ENCODE results near the gene GPER1.

The GPER1 gene

DNA sequence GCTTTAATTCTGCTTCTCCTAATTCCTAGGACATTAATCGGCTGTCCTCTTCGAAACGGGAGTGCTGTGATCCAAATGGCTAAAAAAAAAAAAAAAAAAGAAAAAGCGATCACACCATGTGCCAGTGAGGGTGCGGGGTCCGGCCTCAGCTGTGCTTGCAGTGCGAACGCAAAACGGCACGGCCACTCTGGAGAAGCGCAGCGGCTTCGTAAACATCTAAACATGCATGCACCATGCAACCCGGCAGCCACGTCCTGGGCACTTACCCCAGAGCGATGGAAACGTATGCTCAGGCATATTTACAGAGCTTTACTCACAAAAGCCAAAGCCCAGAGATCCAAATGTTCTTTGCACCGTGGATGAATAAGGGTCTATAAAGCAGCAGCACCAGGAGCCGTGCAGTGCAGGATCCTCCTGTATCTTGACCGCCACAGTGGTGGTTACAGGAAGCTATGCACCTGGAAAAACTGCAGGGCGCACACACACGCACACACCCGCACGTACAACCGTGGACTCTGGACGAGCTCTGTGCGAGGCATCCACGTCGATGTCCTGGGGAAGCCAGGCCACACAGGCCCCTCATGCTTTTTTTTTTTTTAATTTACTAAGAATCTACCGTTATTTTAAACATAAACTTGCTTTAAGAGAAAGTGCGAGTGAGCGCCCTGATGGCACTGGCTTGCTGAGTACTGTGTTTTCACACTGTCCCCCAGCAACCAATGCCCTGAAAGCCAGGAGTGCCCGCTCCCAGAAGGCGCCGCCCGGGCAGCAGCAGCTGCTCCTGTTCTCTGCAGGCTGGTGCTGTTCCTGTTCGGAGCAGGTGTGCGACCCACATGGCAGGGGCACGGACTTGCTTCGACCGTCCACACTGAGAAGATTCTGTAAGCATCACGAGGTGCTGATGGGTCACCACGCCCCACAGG is 25.0 kb downstream of the GPER1 start:
- Histone ChIP-seq H3K9me3 (ENCODE audit: insufficient read depth, low read length) (no peaks in the 10 kb centered on the region), H3K36me3 (ENCODE audit: low read length) (no peaks in the 10 kb centered on the region), H3K9ac (ENCODE audit: low read length) (no peak overlapping the region), H2AFZ (ENCODE audit: low read depth, low read length, severe bottlenecking) (no peak overlapping the region), H3K27me3 (ENCODE audit: low read length) (no peaks in the 10 kb centered on the region), H3K9me2 (replicated peaks; ENCODE audit: insufficient read depth, low read length) (no peaks in the 10 kb centered on the region), H3K4me3 (ENCODE audit: insufficient read depth, low read length, poor library complexity, severe bottlenecking) (no peak overlapping the region), H3K27ac (ENCODE audit: low read depth, low read length) (no peak overlapping the region), H4K20me1 (ENCODE audit: low read depth, low read length) (no peaks in the 10 kb centered on the region), H3K4me2 (ENCODE audit: low read depth, low read length, poor library complexity, severe bottlenecking) (no peak overlapping the region), H3K79me2 (ENCODE audit: insufficient read depth, low read length) (no peaks in the 10 kb centered on the region), H3F3A (ENCODE audit: insufficient read depth) (no peaks in the 10 kb centered on the region)
- TF ChIP-seq EZH2phosphoT487 (conservative IDR thresholded peaks at IDR 0.05; ENCODE audit: low read length): no peak
- TF ChIP-seq, protein P1, sequence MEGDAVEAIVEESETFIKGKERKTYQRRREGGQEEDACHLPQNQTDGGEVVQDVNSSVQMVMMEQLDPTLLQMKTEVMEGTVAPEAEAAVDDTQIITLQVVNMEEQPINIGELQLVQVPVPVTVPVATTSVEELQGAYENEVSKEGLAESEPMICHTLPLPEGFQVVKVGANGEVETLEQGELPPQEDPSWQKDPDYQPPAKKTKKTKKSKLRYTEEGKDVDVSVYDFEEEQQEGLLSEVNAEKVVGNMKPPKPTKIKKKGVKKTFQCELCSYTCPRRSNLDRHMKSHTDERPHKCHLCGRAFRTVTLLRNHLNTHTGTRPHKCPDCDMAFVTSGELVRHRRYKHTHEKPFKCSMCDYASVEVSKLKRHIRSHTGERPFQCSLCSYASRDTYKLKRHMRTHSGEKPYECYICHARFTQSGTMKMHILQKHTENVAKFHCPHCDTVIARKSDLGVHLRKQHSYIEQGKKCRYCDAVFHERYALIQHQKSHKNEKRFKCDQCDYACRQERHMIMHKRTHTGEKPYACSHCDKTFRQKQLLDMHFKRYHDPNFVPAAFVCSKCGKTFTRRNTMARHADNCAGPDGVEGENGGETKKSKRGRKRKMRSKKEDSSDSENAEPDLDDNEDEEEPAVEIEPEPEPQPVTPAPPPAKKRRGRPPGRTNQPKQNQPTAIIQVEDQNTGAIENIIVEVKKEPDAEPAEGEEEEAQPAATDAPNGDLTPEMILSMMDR (IDR thresholded peaks at IDR 0.05; ENCODE audit: insufficient read depth, low read length, poor library complexity, severe bottlenecking): no peak

DNA sequence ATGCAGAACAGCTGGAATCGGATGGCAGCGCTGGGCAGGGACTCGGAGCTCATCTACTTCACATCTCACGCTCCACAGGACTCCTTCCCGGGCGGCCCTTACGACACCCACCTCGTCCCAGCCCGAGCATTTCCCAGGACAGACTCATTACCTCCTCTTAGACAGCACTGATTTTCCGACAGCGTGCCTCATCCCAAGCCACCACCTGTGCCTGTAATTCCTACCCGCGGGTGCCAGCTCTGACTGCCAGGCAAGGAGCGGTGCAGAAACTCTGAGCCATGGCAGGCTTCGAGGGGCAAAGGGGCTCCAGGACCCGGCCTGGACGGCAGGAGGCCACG is 25.6 kb downstream of the GPER1 start:
- no peaks in the 10 kb centered on the region for H3K27me3 ChIP-seq (ENCODE audit: low read length)
- H3K4me3 ChIP-seq (ENCODE audit: insufficient read depth, low read length, poor library complexity, severe bottlenecking): no peak overlapping the region
- H3K79me2 ChIP-seq (ENCODE audit: insufficient read depth, low read length): no peaks in the 10 kb centered on the region
- H2AFZ ChIP-seq (ENCODE audit: low read depth, low read length, severe bottlenecking): no peak overlapping the region
- no peaks in the 10 kb centered on the region for H3F3A ChIP-seq (ENCODE audit: insufficient read depth)
- no peak overlapping the region for H3K27ac ChIP-seq (ENCODE audit: low read depth, low read length)
- no peaks in the 10 kb centered on the region for H3K36me3 ChIP-seq (ENCODE audit: low read length)
- H4K20me1 ChIP-seq (ENCODE audit: low read depth, low read length): no peaks in the 10 kb centered on the region
- no peak for TF ChIP-seq EZH2phosphoT487 (conservative IDR thresholded peaks at IDR 0.05; ENCODE audit: low read length)
- TF ChIP-seq, protein P1 (IDR thresholded peaks at IDR 0.05; ENCODE audit: insufficient read depth, low read length, poor library complexity, severe bottlenecking): no peak
- H3K4me2 ChIP-seq (ENCODE audit: low read depth, low read length, poor library complexity, severe bottlenecking): no peak overlapping the region
- H3K9me2 ChIP-seq (replicated peaks; ENCODE audit: insufficient read depth, low read length): no peaks in the 10 kb centered on the region
- no peak overlapping the region for H3K9ac ChIP-seq (ENCODE audit: low read length)
- no peaks in the 10 kb centered on the region for H3K9me3 ChIP-seq (ENCODE audit: insufficient read depth, low read length)

DNA sequence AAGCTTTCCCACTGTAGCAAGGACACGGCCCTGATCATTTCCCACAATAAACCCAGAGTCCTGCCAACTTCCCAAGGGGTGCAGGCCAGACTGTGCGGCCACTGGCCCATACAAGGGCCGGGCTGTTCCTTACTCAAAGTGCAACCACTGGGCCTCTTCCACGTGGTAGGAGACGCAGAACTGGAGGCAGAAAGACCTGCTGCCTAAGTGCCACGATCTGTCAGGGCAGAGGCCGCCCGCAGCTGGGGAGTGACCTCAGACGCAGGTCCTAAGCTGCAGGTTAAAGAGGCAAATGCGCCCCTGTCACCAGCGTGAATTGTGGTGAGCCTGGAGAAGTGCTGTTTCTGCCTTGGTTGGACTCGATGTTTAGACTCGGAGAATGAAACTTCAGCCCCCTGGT is 26.2 kb downstream of the GPER1 start:
- TF ChIP-seq, protein P1 (IDR thresholded peaks at IDR 0.05; ENCODE audit: insufficient read depth, low read length, poor library complexity, severe bottlenecking): no peak
- Histone ChIP-seq H4K20me1 (ENCODE audit: low read depth, low read length) (no peaks in the 10 kb centered on the region), H3K4me3 (ENCODE audit: insufficient read depth, low read length, poor library complexity, severe bottlenecking) (no peak overlapping the region), H3K9ac (ENCODE audit: low read length) (no peak overlapping the region), H3F3A (ENCODE audit: insufficient read depth) (no peaks in the 10 kb centered on the region), H3K36me3 (ENCODE audit: low read length) (no peaks in the 10 kb centered on the region), H3K9me2 (replicated peaks; ENCODE audit: insufficient read depth, low read length) (no peaks in the 10 kb centered on the region), H3K4me2 (ENCODE audit: low read depth, low read length, poor library complexity, severe bottlenecking) (no peak overlapping the region), H3K27me3 (ENCODE audit: low read length) (no peaks in the 10 kb centered on the region), H2AFZ (ENCODE audit: low read depth, low read length, severe bottlenecking) (no peak overlapping the region), H3K9me3 (ENCODE audit: insufficient read depth, low read length) (no peaks in the 10 kb centered on the region), H3K27ac (ENCODE audit: low read depth, low read length) (no peak overlapping the region), H3K79me2 (ENCODE audit: insufficient read depth, low read length) (no peaks in the 10 kb centered on the region)

Measured in SU-DHL-6 (cell line).